Loucy (cell line): Measurements from ENCODE around the gene ADCY7.
A peak's percentile ranks its signal among the peaks of the same experiment; 100 is the strongest.

Source experiments
- CTCF ChIP-seq: fragments of 200-600 bp; sonication (generic); conservative IDR thresholded peaks from 2 replicates; pipeline ENCODE4 v1.5.1; 2014; ENCODE audit warnings: mild to moderate bottlenecking, antibody characterized with exemption, low read length
- EZH2phosphoT487 ChIP-seq: fragments of 200-600 bp; IDR thresholded peaks from 2 replicates; pipeline ENCODE4 v1.6.1; 2018; ENCODE audit warnings: antibody characterized with exemption, mild to moderate bottlenecking, moderate library complexity, borderline replicate concordance

DNA sequence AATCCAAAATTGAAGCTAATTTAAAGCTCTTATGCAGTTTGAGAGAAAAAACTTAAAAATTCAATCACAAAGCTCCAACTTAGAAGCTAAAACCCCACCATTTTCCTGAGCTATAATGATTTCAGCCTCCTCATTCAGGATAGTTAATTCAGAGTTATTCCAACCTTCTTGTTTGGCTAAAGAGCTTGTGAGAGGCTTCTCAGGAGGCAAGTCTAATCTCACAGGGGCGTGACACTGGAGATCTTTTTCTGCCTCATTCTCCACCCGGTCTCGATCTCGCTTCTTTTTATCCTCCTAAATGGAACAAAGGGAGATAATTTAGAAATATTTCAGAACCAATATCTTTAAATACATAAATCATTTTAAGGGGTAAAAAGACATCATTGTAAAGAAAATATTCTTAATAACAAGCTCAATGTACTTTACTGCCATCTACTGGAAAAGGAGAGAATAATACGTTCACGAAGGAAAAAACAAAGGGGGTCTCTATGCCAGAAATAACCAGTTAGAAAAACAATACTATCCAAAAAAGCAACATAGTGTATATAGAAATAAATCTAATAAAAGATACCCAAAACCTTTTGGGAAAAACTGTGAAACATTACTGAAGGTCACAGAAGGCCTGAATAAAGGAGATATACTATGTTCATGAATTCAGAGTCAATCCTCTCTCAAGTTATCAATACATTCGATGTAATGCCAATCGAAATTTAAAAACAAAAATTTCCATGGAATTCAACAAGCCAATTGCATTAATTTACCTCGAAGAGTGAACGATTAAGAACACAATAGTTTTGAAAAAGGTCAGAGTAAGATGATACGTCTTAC lies 88.5 kb downstream of the ADCY7 start:
- TF ChIP-seq CTCF = peak; percentile 83
- TF ChIP-seq EZH2phosphoT487 = no peak
